Right cardiac atrium (tissue), 5 donors: Measurements from ENCODE around the gene FNDC8. TPM values are rescaled to one million over a fixed set of nuclear protein-coding genes. Genes with fewer than 3 reads are reported as not detected.
"Not testable (repeated sequence)": the region's sequence is repeated elsewhere in the genome, so short reads cannot be mapped to it uniquely, and the experiment has no call there.

Source experiments
- ATAC-seq, 2 donors: fragments of 200-7000 bp; cut with Tn5 transposase; one replicate each; pipeline versions ENCODE4 v1.8.0 to v1.9.1; 2020; ENCODE audit warnings: moderate library complexity in 2 of 2, mild to moderate bottlenecking in 1 of 2
- DNase-seq, 3 donors: peaks; one replicate each; pipeline ENCODE4 v3.0.0-alpha.2; 2020
- H3K27ac ChIP-seq: one replicate; pipeline ENCODE4 v1.5.1; 2013; ENCODE audit warnings: mild to moderate bottlenecking, low read length, control low read depth, moderate library complexity
- H3K27me3 ChIP-seq: one replicate; pipeline ENCODE4 v1.6.1; 2013; ENCODE audit not compliant: control insufficient read depth, insufficient read depth
- H3K4me1 ChIP-seq: one replicate; pipeline ENCODE4 v1.6.1; 2013; ENCODE audit warnings: low read length; ENCODE audit not compliant: control insufficient read depth, insufficient read depth
- H3K4me3 ChIP-seq: one replicate; pipeline ENCODE4 v1.5.1; 2013; ENCODE audit warnings: low read length, control low read depth
- H3K9me3 ChIP-seq: one replicate; pipeline ENCODE4 v1.6.1; 2013; ENCODE audit warnings: low read length; ENCODE audit not compliant: control insufficient read depth
- WGBS: extraction: QIAGEN DNeasy Blood & Tissue Kit; methylation state at CpG from one replicate; pipeline ENCODE4 v1.1.7; 2013; 5-methylcytosine and 5-hydroxymethylcytosine counted together
- intact Hi-C, 4 donors: fragments of 100-400 bp; cut with DNase I; formaldehyde crosslinking; loops; one replicate each; pipeline versions ENCODE4 v1.11.0 to v1.14.0; 2022 to 2023
- polyA plus RNA-seq: library from polyadenylated mRNA; stranded (reverse); fragments of 200-250 nt; gene quantifications from one replicate; pipeline ENCODE4 v1.2.3, GENCODE V29; 2013
- total RNA-seq, 4 donors: library from RNA; stranded (reverse); fragmentation: NEBNext Ultra II Directional; extraction: Animal tissue kit (Norgen Biotek cat#: 25700); gene quantifications; one replicate each; pipeline ENCODE4 v1.2.1, GENCODE V29; 2021
- donor health status: healthy with polysubstance abuse.
- donor health status: DM: no; HTN: yes; CAD: no.
- donor health status: DM: no; HTN: no; CAD: no.
- donor health status: DM: no; HTN: yes; CAD: no; lungs with severe emphysema.
- donor health status: DM: yes; HTN: yes; CAD: no.

FNDC8 gene
- total and polyA plus RNA-seq, 5 donors = not detected

DNA sequence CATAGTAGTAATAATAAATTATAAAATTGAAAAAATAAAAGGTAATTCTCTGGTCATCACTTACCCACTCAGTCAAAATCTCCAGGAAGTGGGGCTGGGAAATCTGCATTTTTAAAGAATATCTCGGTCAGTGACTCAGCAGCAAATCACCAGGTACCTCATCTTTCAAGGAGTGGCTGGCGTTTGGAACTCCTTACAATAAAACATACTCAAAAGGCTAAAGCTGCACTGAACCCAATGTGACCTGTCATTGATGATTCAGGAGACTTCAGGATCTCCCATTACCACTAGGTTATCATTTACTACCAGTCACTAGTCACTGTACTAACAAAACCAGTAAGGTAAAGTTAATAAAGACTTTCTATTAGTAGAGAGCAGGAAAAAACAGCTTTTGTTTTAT, 36.4 kb upstream of the FNDC8 start:
- no peak for DNase-seq
- ATAC-seq = no peak
- Histone ChIP-seq H3K4me1 (peaks cover 2% of the 10 kb centered on the region), H3K4me3 (no peak overlapping the region), H3K9me3 (no peaks in the 10 kb centered on the region), H3K27me3 (no peaks in the 10 kb centered on the region), H3K27ac (no peak overlapping the region)
- intact Hi-C loops = loop anchor here in 3 of 4 donors (5.0 to 10.0 kb wide), 4 partner anchors 88 to 118 kb away; partner anchors contain the start of gene LIG3 (in 1 of the 3)
- WGBS = 85% methylated on average over 2 of the region's 2 CpGs

DNA sequence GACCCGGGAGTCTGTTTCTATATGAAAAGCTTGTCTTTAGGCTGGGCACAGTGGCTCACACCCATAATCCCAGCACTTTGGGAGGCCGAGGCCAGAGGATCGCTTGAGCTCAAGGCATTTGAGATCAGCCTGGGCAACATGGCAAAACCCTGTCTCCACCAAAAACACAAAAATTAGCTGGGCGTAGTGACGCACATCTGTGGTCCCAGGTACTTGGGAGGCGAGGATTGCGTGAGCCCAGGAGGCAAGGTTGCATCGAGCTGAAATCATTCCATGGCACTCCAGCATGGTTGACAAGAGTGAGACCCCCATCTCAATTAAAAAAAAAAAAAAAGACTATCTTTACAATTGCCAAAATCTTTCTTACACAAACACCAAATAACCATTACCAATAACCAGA, 35.3 kb upstream of the FNDC8 start:
- ATAC-seq (no peak), DNase-seq (no peak)
- intact Hi-C loops = loop anchor here in 3 of 4 donors (5.0 to 10.0 kb wide), 4 partner anchors 89 to 119 kb away; partner anchors contain the start of gene LIG3 (in 1 of the 3)
- 98% methylated on average over 8 of the region's 8 CpGs for WGBS
- no peak overlapping the region for H3K27ac ChIP-seq
- H3K9me3 ChIP-seq = no peaks in the 10 kb centered on the region
- H3K4me3 ChIP-seq = no peak overlapping the region
- no peaks in the 10 kb centered on the region for H3K27me3 ChIP-seq
- H3K4me1 ChIP-seq = peaks cover 2% of the 10 kb centered on the region

DNA sequence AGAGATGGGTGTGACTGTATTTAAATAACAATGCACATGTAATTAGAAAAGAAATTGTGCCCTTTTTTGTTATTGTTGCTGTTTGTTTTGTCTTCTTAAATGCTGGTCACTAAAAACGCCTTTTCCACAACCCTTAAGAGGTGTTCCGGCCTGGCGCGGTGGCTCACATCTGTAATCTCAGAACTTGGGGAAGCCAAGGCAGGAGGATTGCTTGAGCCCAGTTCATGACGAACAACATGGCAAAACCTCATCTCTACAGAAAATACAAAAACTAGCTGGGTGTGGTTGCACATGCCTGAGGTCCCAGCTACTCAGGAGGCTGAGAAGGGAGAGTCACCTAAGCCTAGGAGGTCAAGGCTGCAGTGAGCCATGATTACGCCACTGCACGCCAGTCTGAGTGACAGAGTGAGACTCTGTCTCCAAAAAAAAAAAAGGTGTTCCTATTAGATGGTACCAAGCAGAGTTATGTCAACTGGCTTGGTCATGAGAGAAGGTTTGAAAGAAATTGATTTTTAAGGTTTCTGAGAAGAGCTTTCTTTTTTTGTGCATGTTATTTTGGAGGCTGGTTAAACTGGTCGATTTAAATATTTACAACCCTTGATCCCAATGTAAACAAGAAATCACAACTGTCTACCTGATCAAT, 34.4 kb upstream of the FNDC8 start:
- ATAC-seq (no peak), DNase-seq (no peak)
- intact Hi-C loops = loop anchor here in 3 of 4 donors (5.0 to 10.0 kb wide), 4 partner anchors 90 to 120 kb away; partner anchors contain the start of gene LIG3 (in 1 of the 3)
- Histone ChIP-seq H3K27ac (no peak overlapping the region), H3K4me3 (no peak overlapping the region), H3K9me3 (no peaks in the 10 kb centered on the region), H3K4me1 (peaks cover 2% of the 10 kb centered on the region), H3K27me3 (no peaks in the 10 kb centered on the region)
- 92% methylated on average over 8 of the region's 8 CpGs for WGBS

- Histone ChIP-seq H3K4me1 (peaks cover 2% of the 10 kb centered on the region), H3K4me3 (peak overlapping the region; percentile 62), H3K27me3 (no peaks in the 10 kb centered on the region), H3K9me3 (no peaks in the 10 kb centered on the region), H3K27ac (peak overlapping the region; percentile 22)
- ATAC-seq = no peak
- intact Hi-C loops = loop anchor here in 3 of 4 donors (5.0 to 10.0 kb wide), 4 partner anchors 91 to 121 kb away; partner anchors contain the start of gene LIG3 (in 1 of the 3)
- no peak for DNase-seq
- 26% methylated on average over 9 of the region's 9 CpGs for WGBS
These were observed 33.6 kb upstream of the FNDC8 start for GRCh38 chr17:35087731-35088355.

GRCh38 chr17:35088356-35088880, 33.0 kb upstream of the FNDC8 start:
- Histone ChIP-seq H3K27me3 (no peaks in the 10 kb centered on the region), H3K9me3 (no peaks in the 10 kb centered on the region), H3K4me1 (peaks cover 2% of the 10 kb centered on the region), H3K4me3 (peak overlapping the region; percentile 62), H3K27ac (peak overlapping the region; percentile 22)
- whole genome bisulfite sequencing = under 1% methylated on average over 26 of the region's 26 CpGs
- ATAC-seq (peak; percentile 81), DNase-seq (peak; percentile 62 to 85 (median 83))
- intact Hi-C loops = loop anchor here in 3 of 4 donors (5.0 to 10.0 kb wide), 4 partner anchors 91 to 121 kb away; partner anchors contain the start of gene LIG3 (in 1 of the 3)

DNA sequence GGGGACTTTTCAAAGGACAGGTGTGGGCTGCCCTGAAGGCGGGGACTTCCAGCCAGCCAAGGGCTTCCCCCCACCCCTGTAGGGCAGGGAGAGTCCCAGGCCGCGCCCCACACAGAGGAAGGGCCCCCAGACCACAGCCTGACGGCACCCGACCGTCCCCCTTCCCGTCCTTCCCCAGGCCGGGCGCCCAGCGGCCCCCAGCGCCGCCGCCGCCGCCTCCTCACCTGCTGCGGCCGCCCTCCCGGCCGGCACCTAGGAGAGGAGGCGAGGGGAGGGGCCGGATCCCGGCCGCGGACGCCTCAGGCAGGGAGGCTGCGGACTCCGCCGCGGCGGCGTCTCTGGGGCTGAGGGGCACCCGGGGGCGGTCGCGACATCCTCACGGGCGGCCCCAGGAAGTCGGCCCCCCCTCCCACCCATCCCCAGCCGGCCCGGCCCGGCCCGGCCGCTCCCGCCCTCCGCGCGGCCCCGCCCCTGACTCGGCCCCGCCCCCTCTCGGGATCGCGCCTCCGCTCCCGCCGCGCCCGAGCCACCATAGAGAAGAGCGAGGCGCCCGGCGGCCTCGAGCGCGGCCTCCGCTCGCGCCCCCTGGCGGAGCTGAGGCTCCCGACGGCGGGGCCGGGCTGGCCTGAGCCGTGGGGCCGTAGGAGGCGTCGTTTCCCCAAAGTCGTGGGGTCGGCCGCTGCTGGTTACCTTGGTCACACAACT, 32.4 kb upstream of the FNDC8 start:
- Histone ChIP-seq H3K9me3 (no peaks in the 10 kb centered on the region), H3K27me3 (no peaks in the 10 kb centered on the region), H3K4me3 (peak overlapping the region; percentile 62), H3K27ac (peak overlapping the region; percentile 66), H3K4me1 (peaks cover 2% of the 10 kb centered on the region)
- peak; percentile 96 to 97 for ATAC-seq
- DNase-seq = peak; percentile 86 to 96 (median 96)
- under 1% methylated on average over 79 of the region's 80 CpGs for WGBS
- intact Hi-C loops = loop anchor here in 3 of 4 donors (5.0 to 10.0 kb wide), 4 partner anchors 92 to 122 kb away; partner anchors contain the start of gene LIG3 (in 1 of the 3)

- H3K9me3 ChIP-seq = no peaks in the 10 kb centered on the region
- DNase-seq (peak in 2 of 3 donors; percentile 59 to 62), ATAC-seq (peak; percentile 27 to 60)
- peak overlapping the region; percentile 66 for H3K27ac ChIP-seq
- H3K27me3 ChIP-seq = no peaks in the 10 kb centered on the region
- peaks cover 2% of the 10 kb centered on the region for H3K4me1 ChIP-seq
- H3K4me3 ChIP-seq = peak overlapping the region; percentile 62
- intact Hi-C loops = loop anchor here in 3 of 4 donors (5.0 to 10.0 kb wide), 4 partner anchors 92 to 122 kb away; partner anchors contain the start of gene LIG3 (in 1 of the 3)
- WGBS = 43% methylated on average over 22 of the region's 22 CpGs
These were observed 31.7 kb upstream of the FNDC8 start for GRCh38 chr17:35089586-35090296.

GRCh38 chr17:35090707-35091106, 30.7 kb upstream of the FNDC8 start:
- H3K4me3 ChIP-seq, H3K4me1 ChIP-seq, ATAC-seq, intact Hi-C loops, DNase-seq, H3K27ac ChIP-seq, H3K27me3 ChIP-seq, H3K9me3 ChIP-seq: not testable (repeated sequence)
- WGBS = 90% methylated on average over 11 of the region's 11 CpGs

DNA sequence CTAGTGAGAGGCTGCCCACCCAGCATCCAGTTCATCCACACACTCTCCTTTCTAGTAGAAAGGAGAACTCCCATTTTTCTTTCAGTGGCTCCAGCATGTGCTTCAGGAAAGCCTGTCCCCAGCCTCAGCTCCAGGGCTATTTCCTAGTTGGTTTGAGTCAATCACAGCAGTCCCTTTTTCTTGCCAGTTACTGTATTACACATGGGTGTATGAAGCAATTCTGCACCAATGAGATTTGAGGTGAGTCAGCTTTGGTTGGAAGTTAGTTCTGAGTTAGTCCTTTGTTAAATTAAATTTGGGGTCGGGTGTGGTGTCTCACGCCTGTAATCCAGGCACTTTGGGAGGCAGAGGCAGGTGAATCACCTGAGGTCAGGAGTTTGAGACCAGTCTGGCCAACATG, 26.5 kb upstream of the FNDC8 start:
- Histone ChIP-seq H3K4me1 (no peaks in the 10 kb centered on the region), H3K27me3 (no peaks in the 10 kb centered on the region), H3K27ac (no peak overlapping the region), H3K9me3 (no peaks in the 10 kb centered on the region), H3K4me3 (no peak overlapping the region)
- 75% methylated on average over 2 of the region's 2 CpGs for whole genome bisulfite sequencing
- intact Hi-C loops = no loop called here
- ATAC-seq (peak; percentile 48 to 71), DNase-seq (no peak)

DNA sequence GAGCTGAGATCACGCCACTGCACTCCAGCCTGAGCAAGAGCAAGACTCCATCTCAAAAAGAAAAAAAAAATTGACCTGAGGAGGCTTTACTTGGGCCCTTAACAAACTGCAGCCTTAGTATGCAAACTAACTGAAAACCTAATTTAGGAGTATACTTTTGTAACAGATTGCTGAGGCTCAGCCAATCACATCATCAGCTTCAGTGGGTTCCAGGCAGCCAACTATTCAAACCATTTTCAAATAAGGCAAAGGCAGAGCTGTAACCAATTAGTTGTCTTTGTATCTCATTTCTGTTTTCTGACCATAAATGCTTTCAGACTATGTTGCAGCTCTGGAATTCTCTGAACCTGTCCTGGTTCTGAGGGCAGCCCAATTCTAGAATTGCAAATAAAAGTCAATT, 25.7 kb upstream of the FNDC8 start:
- Histone ChIP-seq H3K27ac (no peak overlapping the region), H3K27me3 (no peaks in the 10 kb centered on the region), H3K4me1 (no peaks in the 10 kb centered on the region), H3K9me3 (no peaks in the 10 kb centered on the region), H3K4me3 (no peak overlapping the region)
- DNase-seq (no peak), ATAC-seq (no peak)
- intact Hi-C loops = no loop called here
- 100% methylated on average over 1 of the region's 1 CpG for WGBS
